ENCODE data around the gene KIF1B.

GRCh38 chr1:10181154-10181553, 29.2 kb upstream of the KIF1B start:
- TF ChIP-seq POLR2A (IDR thresholded peaks at IDR 0.05) (no peak), POLR2AphosphoS5 (IDR thresholded peaks at IDR 0.05) (no peak), EP300 (IDR thresholded peaks at IDR 0.05) (no peak)
- TF ChIP-seq, protein P1, sequence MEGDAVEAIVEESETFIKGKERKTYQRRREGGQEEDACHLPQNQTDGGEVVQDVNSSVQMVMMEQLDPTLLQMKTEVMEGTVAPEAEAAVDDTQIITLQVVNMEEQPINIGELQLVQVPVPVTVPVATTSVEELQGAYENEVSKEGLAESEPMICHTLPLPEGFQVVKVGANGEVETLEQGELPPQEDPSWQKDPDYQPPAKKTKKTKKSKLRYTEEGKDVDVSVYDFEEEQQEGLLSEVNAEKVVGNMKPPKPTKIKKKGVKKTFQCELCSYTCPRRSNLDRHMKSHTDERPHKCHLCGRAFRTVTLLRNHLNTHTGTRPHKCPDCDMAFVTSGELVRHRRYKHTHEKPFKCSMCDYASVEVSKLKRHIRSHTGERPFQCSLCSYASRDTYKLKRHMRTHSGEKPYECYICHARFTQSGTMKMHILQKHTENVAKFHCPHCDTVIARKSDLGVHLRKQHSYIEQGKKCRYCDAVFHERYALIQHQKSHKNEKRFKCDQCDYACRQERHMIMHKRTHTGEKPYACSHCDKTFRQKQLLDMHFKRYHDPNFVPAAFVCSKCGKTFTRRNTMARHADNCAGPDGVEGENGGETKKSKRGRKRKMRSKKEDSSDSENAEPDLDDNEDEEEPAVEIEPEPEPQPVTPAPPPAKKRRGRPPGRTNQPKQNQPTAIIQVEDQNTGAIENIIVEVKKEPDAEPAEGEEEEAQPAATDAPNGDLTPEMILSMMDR (IDR thresholded peaks at IDR 0.05) = no peak

Measured in upper lobe of left lung (tissue), 4 donors.